Activated CD8-positive, alpha-beta memory T cell treated with anti-CD3 and anti-CD28 coated beads for 24 hours (primary cell): ENCODE data around the gene CYP17A1.
"Not testable (repeated sequence)": the region's sequence is repeated elsewhere in the genome, so short reads cannot be mapped to it uniquely, and the experiment has no call there.

ENCODE experiments used
- DNase-seq: peaks from one replicate; pipeline ENCODE4 v3.0.0-alpha.2; 2020

The CYP17A1 gene

GRCh38 chr10:102837230-102837721 is at the start of gene CYP17A1:
TSS of gene CYP17A1 (minus strand) at chr10:102837413. CDS start at chr10:102837361, 52 bp downstream.
- no peak for DNase-seq

GRCh38 chr10:102880256-102880655 is 43.0 kb upstream of the CYP17A1 start:
- DNase-seq: no peak

GRCh38 chr10:102878629-102879028 is 41.4 kb upstream of the CYP17A1 start:
- no peak for DNase-seq

- DNase-seq: no peak
Measured at GRCh38 chr10:102876747-102877153, 39.5 kb upstream of the CYP17A1 start.

GRCh38 chr10:102872163-102872562 is 35.0 kb upstream of the CYP17A1 start:
- DNase-seq: no peak

- no peak for DNase-seq
Measured at GRCh38 chr10:102870221-102870620, 33.0 kb upstream of the CYP17A1 start.

- peak; percentile 61 for DNase-seq
Measured at GRCh38 chr10:102869258-102870198, 32.3 kb upstream of the CYP17A1 start, which contains the start of gene AS3MT. TSS of gene AS3MT (plus strand) at chr10:102869470. CDS start at chr10:102869593, 123 bp downstream.

- DNase-seq: no peak
Measured at GRCh38 chr10:102868911-102869257, 31.7 kb upstream of the CYP17A1 start.

- no peak for DNase-seq
Measured at GRCh38 chr10:102865620-102866019, 28.4 kb upstream of the CYP17A1 start.

- DNase-seq: no peak
Measured at GRCh38 chr10:102863660-102864059, 26.4 kb upstream of the CYP17A1 start.

- no peak for DNase-seq
Measured at GRCh38 chr10:102859911-102860310, 22.7 kb upstream of the CYP17A1 start.

- DNase-seq: no peak
Measured at GRCh38 chr10:102856758-102857424, 19.7 kb upstream of the CYP17A1 start.

- not testable (repeated sequence) for DNase-seq
Measured at GRCh38 chr10:102855731-102856436, 18.7 kb upstream of the CYP17A1 start.

GRCh38 chr10:102853237-102853636 is 16.0 kb upstream of the CYP17A1 start:
- DNase-seq: not testable (repeated sequence)

- no peak for DNase-seq
Measured at GRCh38 chr10:102850025-102850518, 12.9 kb upstream of the CYP17A1 start.

GRCh38 chr10:102845352-102845902 is 8.2 kb upstream of the CYP17A1 start:
- no peak for DNase-seq

GRCh38 chr10:102844190-102844776 is 7.1 kb upstream of the CYP17A1 start:
- DNase-seq: not testable (repeated sequence)

- DNase-seq: not testable (repeated sequence)
Measured at GRCh38 chr10:102843139-102843538, 5.9 kb upstream of the CYP17A1 start.

- no peak for DNase-seq
Measured at GRCh38 chr10:102841827-102842345, 4.7 kb upstream of the CYP17A1 start.

- not testable (repeated sequence) for DNase-seq
Measured at GRCh38 chr10:102838276-102838927, 1.2 kb upstream of the CYP17A1 start.

GRCh38 chr10:102835007-102835482 is 2.2 kb downstream of the CYP17A1 start:
- peak; percentile 87 for DNase-seq
